Karpas-422 (cell line): Measurements from ENCODE around the gene PTTG1IP. TPM values are rescaled to one million over a fixed set of nuclear protein-coding genes. Genes with fewer than 3 reads are reported as not detected.

Source experiments
- DNase-seq: peaks from one replicate; pipeline ENCODE4 v3.0.0-alpha.2; 2015
- H2AFZ ChIP-seq: fragments of 200-600 bp; sonication (generic); 2 replicates; pipeline ENCODE4 v1.6.1; 2014; ENCODE audit warnings: antibody characterized with exemption, low read length, mixed read lengths
- H3K27ac ChIP-seq: fragments of 200-600 bp; sonication (generic); 2 replicates; pipeline ENCODE4 v1.5.1; 2014; ENCODE audit warnings: mild to moderate bottlenecking, low read length, moderate library complexity
- H3K27me3 ChIP-seq: fragments of 200-600 bp; sonication (generic); 2 replicates; pipeline ENCODE4 v1.6.1; 2014; ENCODE audit warnings: low read length, mixed read lengths
- H3K36me3 ChIP-seq: fragments of 200-600 bp; sonication (generic); 2 replicates; pipeline ENCODE4 v1.6.1; 2014; ENCODE audit warnings: low read length, mixed read lengths; ENCODE audit not compliant: insufficient read depth
- H3K4me1 ChIP-seq: fragments of 200-600 bp; sonication (generic); 2 replicates; pipeline ENCODE4 v1.6.1; 2014; ENCODE audit warnings: mild to moderate bottlenecking, low read length, mixed read lengths
- H3K4me2 ChIP-seq: fragments of 200-600 bp; sonication (generic); 2 replicates; pipeline ENCODE4 v1.6.1; 2014; ENCODE audit warnings: low read length, low read depth, mild to moderate bottlenecking; ENCODE audit not compliant: poor library complexity, severe bottlenecking
- H3K4me3 ChIP-seq: fragments of 200-600 bp; sonication (generic); 2 replicates; pipeline ENCODE4 v1.5.1; 2014; ENCODE audit warnings: mild to moderate bottlenecking, antibody characterized with exemption, low read length, mixed read lengths
- H3K79me2 ChIP-seq: fragments of 200-600 bp; sonication (generic); 2 replicates; pipeline ENCODE4 v1.6.1; 2014; ENCODE audit warnings: mild to moderate bottlenecking, low read length, mixed read lengths
- H3K9ac ChIP-seq: fragments of 200-600 bp; sonication (generic); 2 replicates; pipeline ENCODE4 v1.6.0; 2014; ENCODE audit warnings: low read length
- H3K9me2 ChIP-seq: fragments of 200-600 bp; sonication (generic), shearing (Covaris generic); replicated peaks from 2 replicates; pipeline ENCODE4 v1.6.0; 2014; ENCODE audit warnings: mild to moderate bottlenecking, low read length, moderate library complexity; ENCODE audit not compliant: insufficient read depth
- H3K9me3 ChIP-seq: fragments of 300-700, 200-600 bp; sonication (generic); 2 replicates; pipeline ENCODE4 v1.6.1; 2014; ENCODE audit warnings: low read length, mixed read lengths
- H4K20me1 ChIP-seq: fragments of 200-600 bp; sonication (generic); 2 replicates; pipeline ENCODE4 v1.6.1; 2014; ENCODE audit warnings: mild to moderate bottlenecking, antibody characterized with exemption, low read length, low read depth; ENCODE audit not compliant: insufficient read depth
- total RNA-seq: library from RNA; depleted of rRNA; stranded (reverse); fragments of >200 nt; shearing (Covaris generic); gene quantifications from 2 replicates; pipeline ENCODE4 v1.2.3, GENCODE V29; 2014; ENCODE audit warnings: low replicate concordance

The PTTG1IP gene
- total RNA-seq, 1 experiment from 2014 or later: 44.7 TPM

- no peak overlapping the region for H3K9ac ChIP-seq
- H3K79me2 ChIP-seq: no peaks in the 10 kb centered on the region
- no peaks in the 10 kb centered on the region for H3K9me3 ChIP-seq
- DNase-seq: no peak
- H3K27me3 ChIP-seq: no peaks in the 10 kb centered on the region
- H3K36me3 ChIP-seq: peaks cover 11% of the 10 kb centered on the region
- no peaks in the 10 kb centered on the region for H4K20me1 ChIP-seq
- H3K4me2 ChIP-seq: no peak overlapping the region
- no peak overlapping the region for H3K4me3 ChIP-seq
- peaks cover 53% of the 10 kb centered on the region for H3K4me1 ChIP-seq
- H3K9me2 ChIP-seq: no peaks in the 10 kb centered on the region
- no peak overlapping the region for H3K27ac ChIP-seq
- no peak overlapping the region for H2AFZ ChIP-seq
Observed at GRCh38 chr21:44890338-44890931, 16.9 kb upstream of the PTTG1IP start.

DNA sequence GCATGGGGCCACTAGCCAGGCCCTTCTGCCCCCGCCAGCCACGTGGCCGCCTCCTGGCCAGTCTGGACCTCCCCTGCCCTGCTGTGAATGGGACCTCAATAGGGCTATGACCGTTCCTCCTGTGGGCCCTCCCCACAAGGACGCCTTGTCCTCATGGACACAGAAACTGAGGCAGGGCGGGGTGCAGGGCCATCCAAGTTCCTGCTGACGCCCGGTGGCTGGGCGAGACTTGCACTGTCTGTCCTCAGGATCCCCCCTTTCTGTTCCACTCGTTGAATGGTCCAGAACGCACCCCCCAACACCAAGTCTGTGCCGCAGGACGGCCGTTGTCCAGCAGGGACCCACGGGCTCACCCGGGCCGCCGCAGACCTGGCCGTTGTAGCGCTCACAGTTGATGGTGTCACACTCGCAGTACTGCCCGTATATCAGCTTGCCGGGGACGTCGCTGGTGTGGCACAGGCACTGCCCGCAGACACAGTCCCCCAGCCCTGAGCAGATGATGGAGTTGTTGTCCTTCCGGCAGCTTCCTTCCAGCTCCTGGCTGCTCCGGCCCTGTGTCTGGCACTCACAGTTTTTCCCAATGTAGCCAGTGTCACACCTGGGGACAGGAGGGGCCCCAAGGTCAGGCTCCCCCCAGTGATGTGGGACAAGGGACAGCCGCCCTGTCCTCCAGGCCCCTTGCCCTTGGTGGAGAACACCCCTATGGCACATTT, 16.3 kb upstream of the PTTG1IP start:
- Histone ChIP-seq H3K9me3 (no peaks in the 10 kb centered on the region), H3K4me2 (no peak overlapping the region), H3K9me2 (no peaks in the 10 kb centered on the region), H3K27ac (no peak overlapping the region), H3K27me3 (no peaks in the 10 kb centered on the region), H3K79me2 (no peaks in the 10 kb centered on the region), H3K4me1 (peaks cover 47% of the 10 kb centered on the region), H2AFZ (no peak overlapping the region), H3K9ac (no peak overlapping the region), H4K20me1 (no peaks in the 10 kb centered on the region), H3K36me3 (peaks cover 11% of the 10 kb centered on the region), H3K4me3 (no peak overlapping the region)
- no peak for DNase-seq

- Histone ChIP-seq H3K9me2 (no peaks in the 10 kb centered on the region), H3K4me3 (no peak overlapping the region), H4K20me1 (no peaks in the 10 kb centered on the region)
Observed at GRCh38 chr21:44888581-44889550, 15.4 kb upstream of the PTTG1IP start.

GRCh38 chr21:44887807-44888580, 14.5 kb upstream of the PTTG1IP start:
- H3K4me1 ChIP-seq: peaks cover 29% of the 10 kb centered on the region
- no peak for DNase-seq
- no peaks in the 10 kb centered on the region for H4K20me1 ChIP-seq
- H2AFZ ChIP-seq: no peak overlapping the region
- H3K9me3 ChIP-seq: no peaks in the 10 kb centered on the region
- H3K79me2 ChIP-seq: no peaks in the 10 kb centered on the region
- no peak overlapping the region for H3K4me2 ChIP-seq
- H3K27me3 ChIP-seq: no peaks in the 10 kb centered on the region
- no peak overlapping the region for H3K27ac ChIP-seq
- no peaks in the 10 kb centered on the region for H3K9me2 ChIP-seq
- H3K9ac ChIP-seq: no peak overlapping the region
- no peak overlapping the region for H3K4me3 ChIP-seq
- peaks cover 11% of the 10 kb centered on the region for H3K36me3 ChIP-seq

More at GRCh38 chr21:44888581-44889550, 15.4 kb upstream of the PTTG1IP start:
- H3K27me3 ChIP-seq: no peaks in the 10 kb centered on the region
- H3K4me1 ChIP-seq: peaks cover 37% of the 10 kb centered on the region
- no peak for DNase-seq
- no peak overlapping the region for H2AFZ ChIP-seq
- no peak overlapping the region for H3K9ac ChIP-seq
- H3K79me2 ChIP-seq: no peaks in the 10 kb centered on the region
- H3K9me3 ChIP-seq: no peaks in the 10 kb centered on the region
- peaks cover 11% of the 10 kb centered on the region for H3K36me3 ChIP-seq
- H3K27ac ChIP-seq: no peak overlapping the region
- no peak overlapping the region for H3K4me2 ChIP-seq

- Histone ChIP-seq H3K27ac (no peak overlapping the region), H3K9me3 (no peaks in the 10 kb centered on the region), H3K27me3 (no peaks in the 10 kb centered on the region), H3K4me1 (peaks cover 26% of the 10 kb centered on the region), H3K9me2 (no peaks in the 10 kb centered on the region), H4K20me1 (no peaks in the 10 kb centered on the region), H3K4me3 (no peak overlapping the region), H3K9ac (no peak overlapping the region), H3K36me3 (peaks cover 11% of the 10 kb centered on the region), H3K4me2 (no peak overlapping the region), H3K79me2 (no peaks in the 10 kb centered on the region), H2AFZ (no peak overlapping the region)
- DNase-seq: no peak
Observed at GRCh38 chr21:44887126-44887806, 13.8 kb upstream of the PTTG1IP start.

DNA sequence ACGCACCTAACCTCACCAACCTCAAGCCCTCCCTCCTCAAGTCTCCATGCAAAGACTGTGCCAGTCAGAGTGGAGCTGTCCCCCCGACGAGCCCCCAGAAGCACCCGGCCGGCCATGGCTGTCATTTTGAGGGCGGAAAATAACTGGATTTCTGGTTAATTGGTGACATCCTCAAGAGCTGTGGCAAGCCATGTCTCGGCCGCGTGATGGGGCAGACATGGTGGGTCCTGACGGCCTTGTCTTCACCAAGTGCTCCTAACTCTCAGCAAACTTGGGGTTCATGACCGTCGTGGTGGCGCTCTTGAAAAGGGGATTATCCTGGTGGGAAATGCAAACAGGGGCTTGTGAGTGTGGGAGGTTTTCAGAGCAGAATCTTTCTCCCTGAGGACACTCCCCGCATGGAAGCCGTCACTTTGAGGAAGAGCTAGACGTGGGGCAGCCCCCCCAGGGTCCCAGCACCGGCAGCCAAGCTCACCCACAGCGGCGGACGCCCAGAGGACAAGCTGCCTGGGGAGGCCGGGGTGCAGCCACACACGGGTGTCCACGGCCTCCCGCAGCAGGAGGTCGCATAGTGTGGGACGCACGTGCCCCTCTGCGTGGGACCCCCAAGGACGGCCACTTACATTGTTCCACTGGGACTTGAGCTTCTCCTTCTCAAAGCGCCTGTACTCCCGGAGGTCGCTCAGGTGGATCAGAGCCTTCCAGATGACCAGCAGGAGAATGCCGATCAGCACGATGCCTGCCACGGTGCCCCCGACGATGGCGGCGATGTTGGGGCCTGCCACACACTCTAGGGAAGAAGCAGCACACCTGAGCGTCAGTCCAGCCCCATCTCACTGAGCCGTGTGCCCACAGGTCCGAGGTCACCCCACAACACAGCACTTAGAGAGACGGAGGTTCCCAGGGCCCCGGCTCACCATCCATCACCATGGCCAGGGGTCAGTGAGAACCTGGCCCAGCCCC, 12.9 kb upstream of the PTTG1IP start:
- no peaks in the 10 kb centered on the region for H3K27me3 ChIP-seq
- H3K79me2 ChIP-seq: no peaks in the 10 kb centered on the region
- H3K4me1 ChIP-seq: peaks cover 25% of the 10 kb centered on the region
- DNase-seq: no peak
- no peak overlapping the region for H2AFZ ChIP-seq
- no peaks in the 10 kb centered on the region for H3K9me3 ChIP-seq
- H4K20me1 ChIP-seq: no peaks in the 10 kb centered on the region
- no peak overlapping the region for H3K4me3 ChIP-seq
- H3K27ac ChIP-seq: no peak overlapping the region
- no peak overlapping the region for H3K4me2 ChIP-seq
- no peak overlapping the region for H3K9ac ChIP-seq
- peaks cover 3% of the 10 kb centered on the region for H3K36me3 ChIP-seq
- no peaks in the 10 kb centered on the region for H3K9me2 ChIP-seq

DNA sequence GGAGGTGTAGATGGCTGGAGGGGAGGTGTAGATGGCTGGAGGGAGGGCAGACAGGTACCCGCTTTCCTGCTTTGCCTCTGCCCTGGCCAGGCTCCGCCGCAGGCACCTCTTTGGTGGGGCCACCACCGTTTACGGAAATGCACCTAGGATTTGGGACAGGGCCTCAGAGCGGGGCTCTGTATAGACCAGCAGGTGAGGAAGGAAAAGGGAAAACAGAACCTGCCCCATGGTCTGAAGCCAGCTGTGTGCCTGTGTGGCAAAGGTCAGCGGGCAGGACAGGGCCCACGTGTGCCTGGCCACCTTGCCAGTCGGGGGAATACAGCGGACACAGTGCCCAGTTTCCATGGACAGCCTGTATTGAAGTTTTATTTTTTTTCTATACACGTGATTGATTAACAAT, 12.1 kb upstream of the PTTG1IP start:
- Histone ChIP-seq H3K27me3 (no peaks in the 10 kb centered on the region), H4K20me1 (no peaks in the 10 kb centered on the region), H3K36me3 (peaks cover 3% of the 10 kb centered on the region; the same call in 1 of the 2 replicates)

More for the DNA sequence above, 12.1 kb upstream of the PTTG1IP start:
- no peaks in the 10 kb centered on the region for H3K9me3 ChIP-seq
- H3K4me2 ChIP-seq: no peak overlapping the region
- no peaks in the 10 kb centered on the region for H3K9me2 ChIP-seq
- no peak overlapping the region for H2AFZ ChIP-seq
- no peak overlapping the region for H3K27ac ChIP-seq
- H3K4me1 ChIP-seq: peaks cover 25% of the 10 kb centered on the region
- H3K9ac ChIP-seq: no peak overlapping the region
- no peak overlapping the region for H3K4me3 ChIP-seq
- no peak for DNase-seq
- no peaks in the 10 kb centered on the region for H3K79me2 ChIP-seq
